GM21447 (cell line): Measurements from ENCODE around the gene CYFIP2.

Experiments
- ATAC-seq: cut with Tn5 transposase; IDR thresholded peaks from one replicate; pipeline ENCODE4 v1.9.1; 2021; ENCODE audit not compliant: unreplicated experiment

Gene CYFIP2

DNA sequence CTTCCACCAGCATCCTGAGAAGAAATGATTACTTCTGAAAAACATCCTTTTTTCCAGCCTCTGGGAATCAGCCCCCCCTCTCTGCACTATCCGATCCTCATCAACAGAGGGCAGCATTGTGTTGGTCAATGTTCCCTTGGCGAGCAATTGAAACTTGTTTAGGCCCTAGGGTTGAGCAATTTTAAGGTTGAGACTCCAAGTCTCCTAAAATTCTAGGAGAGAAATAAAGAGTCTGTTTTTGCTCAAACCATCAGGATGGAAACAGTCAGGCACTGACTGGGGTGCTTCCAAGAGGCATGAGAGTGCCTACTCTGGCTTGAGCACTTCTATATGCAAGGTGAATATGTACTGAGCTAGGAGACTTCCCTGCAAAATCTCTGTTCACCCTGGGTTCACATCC lies 12.4 kb upstream of the CYFIP2 start:
- peak; percentile 49 for ATAC-seq

DNA sequence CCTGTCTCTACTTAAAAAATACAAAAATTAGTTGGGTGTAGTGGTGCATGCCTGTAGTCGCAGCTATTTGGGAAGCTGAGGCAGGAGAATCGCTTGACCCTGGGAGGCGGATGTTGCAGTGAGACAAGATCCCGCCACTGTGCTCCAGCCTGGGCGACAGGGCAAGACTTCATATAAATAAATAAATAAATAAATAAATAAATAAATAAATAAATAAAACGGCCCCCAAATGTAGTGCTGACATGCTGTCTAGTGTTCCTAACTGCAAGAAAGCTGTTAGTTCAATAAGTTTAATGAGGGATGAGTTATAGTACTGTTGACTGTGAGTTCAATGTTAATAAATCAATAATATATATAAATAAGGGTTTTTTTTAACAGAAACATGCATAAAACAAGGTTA lies 7.5 kb upstream of the CYFIP2 start:
- ATAC-seq = no peak

- no peak for ATAC-seq
These were observed 6.2 kb upstream of the CYFIP2 start for GRCh38 chr5:157259699-157260098.

DNA sequence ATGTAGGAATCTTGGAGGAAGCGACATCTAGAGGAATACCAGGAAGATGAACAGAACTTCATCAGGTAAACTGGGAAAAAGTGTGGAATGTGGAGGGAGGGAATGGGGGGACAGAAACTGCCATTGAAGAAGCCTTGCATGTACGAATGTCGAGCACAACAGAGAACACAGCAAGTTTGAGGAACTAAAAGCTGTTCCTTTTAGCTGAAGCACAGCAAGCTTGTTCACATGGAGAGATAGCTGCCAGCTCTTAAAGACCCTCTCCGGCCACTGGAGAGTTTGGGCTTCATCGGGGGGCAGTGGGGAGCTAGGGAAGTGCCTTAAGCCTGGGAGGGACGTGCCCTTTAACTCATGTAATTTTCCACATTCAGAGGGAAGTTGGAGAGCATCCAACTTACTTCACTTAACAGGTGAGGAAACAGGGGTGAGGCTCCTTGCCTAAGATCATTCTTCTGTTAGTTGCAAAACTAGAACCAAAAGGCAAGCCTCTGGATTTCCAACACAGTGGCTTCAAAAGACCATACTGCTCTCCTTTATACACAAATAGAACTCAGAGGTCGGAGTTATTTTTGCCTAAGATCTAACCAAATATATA lies 2.3 kb upstream of the CYFIP2 start:
- no peak for ATAC-seq

DNA sequence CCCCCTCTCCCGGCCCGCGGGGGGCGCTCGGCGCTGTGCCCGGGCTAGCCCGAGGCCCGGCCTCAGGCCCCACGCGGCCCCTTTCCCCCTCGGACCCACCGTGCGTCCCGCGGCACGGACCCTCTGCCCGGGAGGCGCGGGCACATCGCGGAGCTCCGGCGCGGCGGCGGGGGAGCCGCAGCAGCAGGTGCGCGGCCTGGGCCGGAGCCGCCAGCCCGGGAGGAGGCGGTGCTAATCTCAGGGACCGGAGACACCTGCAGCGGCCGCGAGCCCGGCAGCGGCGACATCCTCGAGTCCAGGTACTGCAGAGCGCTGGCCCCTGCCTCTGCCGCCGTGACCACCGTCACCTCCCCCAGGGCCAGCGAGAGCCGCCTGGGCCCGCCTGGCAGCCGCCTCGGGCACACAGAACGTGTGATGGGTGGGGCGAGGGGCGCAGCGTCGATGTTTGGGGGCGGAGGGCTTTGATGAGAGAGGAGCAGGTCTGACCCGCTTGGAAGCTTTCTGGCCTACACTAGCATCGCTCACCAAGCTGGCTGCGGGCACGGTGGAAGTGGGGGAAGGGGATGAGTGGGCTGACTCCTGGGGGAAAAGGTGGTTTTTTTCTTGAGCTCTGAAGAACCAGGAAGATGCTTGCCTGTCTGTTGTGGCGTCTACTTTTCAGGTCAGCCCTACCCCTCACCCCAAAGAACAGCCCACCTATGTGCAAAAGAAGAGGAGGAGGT lies 524 bp downstream of the CYFIP2 start:
- ATAC-seq = peak; percentile 48

DNA sequence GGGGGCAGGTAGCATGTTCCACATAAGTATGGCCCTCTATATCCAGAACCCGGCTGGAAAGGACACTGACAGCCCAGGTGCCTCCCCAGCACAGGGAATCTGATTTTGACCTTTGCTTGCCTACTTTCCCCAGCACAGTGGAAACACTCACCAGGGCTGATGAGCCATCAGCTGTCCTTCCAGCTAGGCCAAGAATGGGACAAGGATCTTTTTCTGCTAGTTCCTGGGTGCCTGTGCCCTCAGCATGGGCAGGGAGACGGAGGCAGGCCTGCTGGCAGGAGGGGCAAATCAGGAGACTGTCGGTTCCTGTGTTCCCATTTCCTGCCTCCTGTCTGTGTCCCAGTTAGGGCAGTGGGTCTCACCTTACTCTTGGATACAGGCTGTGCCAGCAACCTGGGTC lies 1.1 kb downstream of the CYFIP2 start:
- no peak for ATAC-seq

DNA sequence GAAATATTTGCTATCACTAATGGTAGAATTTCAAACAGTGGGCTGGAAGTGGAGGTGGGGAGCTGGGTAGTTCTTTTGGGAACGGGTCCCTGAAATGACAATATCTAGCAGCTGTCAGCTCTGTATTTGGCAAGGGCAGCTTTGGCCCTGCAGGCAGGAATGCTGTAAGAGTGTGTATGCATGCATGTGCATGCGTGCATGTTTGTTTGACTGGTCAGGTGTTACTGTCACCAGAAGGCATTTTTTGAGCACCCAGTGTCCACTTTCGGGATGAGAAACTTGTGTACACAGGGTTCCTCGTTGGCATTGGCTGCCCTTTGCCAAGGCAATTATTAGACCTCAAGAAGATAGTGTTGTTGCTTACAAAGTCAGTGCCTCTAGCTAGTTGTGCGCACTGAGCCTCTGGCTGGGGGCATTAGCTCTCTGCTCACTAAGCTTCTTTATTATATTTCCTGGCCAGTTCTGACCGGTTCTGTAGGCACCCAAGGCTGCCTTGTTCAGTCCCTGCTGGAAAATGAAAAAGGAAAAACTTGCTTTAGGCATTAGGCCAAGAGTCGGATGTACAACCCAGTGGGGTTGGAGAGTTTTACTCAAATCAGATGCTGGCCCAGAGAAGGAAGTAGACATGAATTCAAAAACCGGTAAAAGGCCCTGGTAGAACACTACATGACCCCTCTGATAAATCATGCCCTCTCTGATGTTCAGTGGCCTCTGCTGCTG lies 2.0 kb downstream of the CYFIP2 start:
- ATAC-seq = no peak

GRCh38 chr5:157269165-157269671 lies 3.3 kb downstream of the CYFIP2 start:
- no peak for ATAC-seq

GRCh38 chr5:157269761-157270272 lies 3.9 kb downstream of the CYFIP2 start:
- ATAC-seq = no peak

DNA sequence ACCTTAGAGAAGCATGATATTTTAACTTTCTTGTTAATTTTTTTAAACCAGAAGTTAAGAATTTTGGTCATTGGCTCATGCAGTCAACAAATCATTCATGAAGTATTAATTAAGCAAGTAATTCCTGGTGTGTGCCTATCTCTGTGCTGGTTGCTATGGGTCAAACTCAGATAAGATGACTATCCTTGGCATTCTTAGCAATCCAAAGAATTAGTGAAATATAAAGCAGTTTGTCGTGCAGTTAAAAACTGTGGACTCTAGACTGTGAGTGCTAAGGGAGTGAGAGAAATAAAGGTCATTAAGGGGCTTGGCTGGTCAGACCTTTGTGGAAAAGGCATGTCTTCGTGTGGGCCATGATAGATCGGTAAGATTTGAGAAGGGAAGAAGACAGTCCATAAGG lies 4.8 kb downstream of the CYFIP2 start:
- ATAC-seq = no peak

- ATAC-seq = peak; percentile 80
These were observed 5.9 kb downstream of the CYFIP2 start for GRCh38 chr5:157271740-157272271.

- ATAC-seq = peak; percentile 53
These were observed 7.2 kb downstream of the CYFIP2 start for GRCh38 chr5:157273131-157273556.

GRCh38 chr5:157275403-157275802 lies 9.5 kb downstream of the CYFIP2 start:
- ATAC-seq = no peak

DNA sequence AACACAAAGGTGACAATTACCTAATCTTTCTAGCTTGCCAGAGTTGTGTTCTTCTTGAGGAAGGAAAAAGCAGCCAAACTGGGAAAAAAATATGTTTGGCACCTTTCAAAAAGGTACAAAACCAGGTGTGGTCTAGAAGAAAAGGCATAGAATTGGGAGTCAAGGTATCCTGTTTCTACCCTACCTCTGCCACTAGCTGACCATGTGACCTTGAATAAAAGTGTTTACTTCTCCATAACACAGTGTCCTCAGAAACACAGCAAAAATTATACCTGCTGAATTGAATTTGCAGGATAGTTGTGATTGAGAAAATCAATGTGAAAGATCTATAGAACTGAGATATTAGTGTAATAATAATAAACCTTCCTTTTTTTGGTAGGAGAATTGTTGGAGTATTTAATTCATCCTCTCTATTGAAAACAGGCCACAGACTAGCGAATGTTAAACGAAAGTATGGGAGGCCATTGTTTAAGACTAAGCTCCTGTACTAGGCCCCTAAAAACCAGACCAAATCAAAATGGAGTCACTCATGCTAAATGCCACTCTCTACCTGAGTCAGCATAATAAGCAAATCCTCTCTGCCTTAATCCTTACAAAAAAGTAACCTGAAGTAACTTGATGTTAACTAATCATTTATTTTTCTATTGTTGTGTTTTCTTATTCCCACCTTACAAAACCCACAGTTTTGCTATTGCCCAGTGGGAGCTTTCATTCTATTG lies 12.6 kb downstream of the CYFIP2 start:
- no peak for ATAC-seq

DNA sequence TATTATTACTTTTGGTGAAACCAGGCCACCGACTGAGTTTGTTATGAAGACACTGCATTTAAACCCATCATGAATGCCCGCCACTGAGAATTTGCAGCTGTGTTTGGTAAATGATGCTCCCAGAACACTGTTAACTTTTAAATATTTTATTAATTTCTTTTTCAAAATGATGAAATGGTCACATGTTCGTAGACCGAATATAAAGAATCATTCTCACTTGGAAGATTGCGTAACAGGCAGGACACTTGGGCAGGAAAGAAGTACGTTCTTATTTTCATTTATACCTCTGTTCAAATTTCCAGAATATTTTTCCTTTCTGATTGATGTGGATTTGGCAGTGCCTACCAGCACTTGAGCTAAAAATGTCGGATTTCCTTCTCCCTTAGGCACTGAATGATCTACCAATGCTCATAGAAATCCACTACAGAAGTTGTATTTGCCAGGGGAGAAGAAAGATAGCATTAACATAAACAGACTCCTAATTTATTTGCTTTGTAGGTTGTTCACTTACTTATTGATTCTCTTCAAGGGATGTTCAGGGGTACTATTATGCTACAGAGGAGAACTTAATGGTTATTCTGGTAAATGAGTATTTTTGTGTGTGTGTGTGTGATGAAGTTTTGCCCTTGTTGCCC lies 13.8 kb downstream of the CYFIP2 start:
- no peak for ATAC-seq

DNA sequence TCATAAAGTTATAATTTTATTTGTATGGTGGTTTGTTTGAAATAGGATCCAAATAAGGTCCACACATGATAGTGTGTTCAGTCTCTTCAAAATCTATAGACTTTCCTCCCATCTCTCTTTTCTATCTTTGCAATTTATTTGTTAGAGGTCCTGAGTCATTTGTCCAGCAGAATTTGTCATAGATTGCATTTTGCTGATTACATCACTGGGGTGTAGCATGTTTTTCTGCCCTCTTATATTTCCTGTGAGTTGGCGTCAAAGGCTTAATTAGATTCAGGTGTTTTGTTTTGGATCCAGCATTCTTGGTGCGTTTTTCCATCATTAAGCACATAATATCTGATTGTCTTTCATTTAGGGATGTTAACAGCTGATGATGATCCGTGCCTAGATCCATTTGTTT lies 15.0 kb downstream of the CYFIP2 start:
- ATAC-seq = no peak

DNA sequence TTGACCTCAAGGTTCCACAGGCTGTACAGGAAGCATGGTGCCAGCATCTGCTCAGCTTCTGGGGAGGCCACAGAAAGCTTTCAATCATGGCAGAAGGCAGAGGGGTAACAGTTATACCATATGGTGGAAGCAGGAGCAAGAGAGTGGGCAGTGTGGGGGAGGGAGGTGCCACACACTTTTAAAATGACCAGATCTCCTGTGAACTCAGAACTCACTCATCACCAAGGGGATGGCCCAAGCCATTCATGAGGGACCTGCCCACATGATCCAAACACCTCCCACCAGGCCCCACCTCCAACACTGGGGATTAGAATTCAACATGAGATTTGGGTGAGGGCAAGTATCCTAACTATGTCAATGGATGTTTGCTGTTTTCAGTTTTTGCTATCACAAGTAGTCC lies 16.2 kb downstream of the CYFIP2 start:
- ATAC-seq = no peak

DNA sequence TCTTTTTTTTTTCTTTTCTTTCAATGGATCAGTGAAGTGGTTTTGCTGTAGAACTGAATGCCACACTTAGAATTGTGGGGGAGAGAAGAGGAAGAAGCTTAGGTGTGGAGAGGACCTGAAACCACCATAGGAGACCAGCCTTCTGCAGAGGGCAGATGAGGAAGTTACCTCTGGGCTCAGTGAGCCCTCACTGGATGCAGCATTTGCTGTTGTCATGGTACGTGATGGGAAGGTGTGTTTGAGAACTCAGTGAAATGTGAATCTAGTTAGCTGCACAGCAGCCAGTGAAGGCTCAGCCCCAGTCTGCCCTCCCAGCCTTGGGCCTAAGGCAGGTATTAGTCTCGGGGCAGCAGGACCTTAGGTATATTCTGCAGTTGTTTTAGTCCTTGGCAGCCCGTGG lies 17.5 kb downstream of the CYFIP2 start:
- ATAC-seq = peak; percentile 100

DNA sequence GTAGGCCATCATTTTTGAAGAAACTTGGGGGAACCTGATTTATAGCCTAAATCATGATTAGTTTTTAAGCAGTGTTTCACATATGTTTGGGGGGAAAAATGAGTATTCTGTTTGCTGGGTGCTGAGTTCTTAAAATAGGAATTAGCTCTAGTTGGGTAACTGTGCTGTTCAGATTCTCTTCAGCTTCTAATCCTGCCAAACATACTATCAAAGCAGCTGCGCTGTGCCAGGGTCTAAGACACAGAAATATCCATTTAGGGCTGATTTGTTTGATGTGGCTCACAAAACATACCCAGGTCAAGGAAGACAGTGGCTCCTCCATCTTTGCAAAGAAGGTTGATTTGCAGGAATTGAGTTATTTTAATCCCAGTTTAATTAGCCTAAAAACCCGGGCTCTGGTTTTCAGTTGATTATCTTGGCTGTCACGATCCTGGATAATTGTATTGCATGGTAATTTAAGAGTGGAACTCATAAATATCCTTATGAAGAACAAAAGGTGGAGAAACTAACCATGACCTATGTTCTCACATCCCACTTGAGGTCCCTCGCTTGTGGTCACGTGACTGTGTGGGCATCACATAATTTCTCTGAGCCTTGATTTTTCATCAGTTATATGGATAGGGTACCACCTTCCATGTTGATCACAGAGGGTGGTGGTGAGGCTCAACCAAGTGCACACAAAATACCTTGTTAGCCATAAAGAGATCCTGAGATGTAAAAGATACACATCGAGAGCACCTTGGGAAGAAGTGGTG lies 18.7 kb downstream of the CYFIP2 start:
- no peak for ATAC-seq
